Head of caudate nucleus (tissue), 42 donors: ENCODE results near the gene MET.
"Not testable (repeated sequence)": the region's sequence is repeated elsewhere in the genome, so short reads cannot be mapped to it uniquely, and the experiment has no call there.

Experiments used
- DNase-seq, 42 donors: peaks; one replicate each; pipeline versions ENCODE4 v3.0.0 to v3.0.0-alpha.2; 2020 to 2021; ENCODE audit warnings: mixed read lengths in 7 of 42
- intact Hi-C: fragments of 100-400 bp; cut with DNase I; formaldehyde crosslinking; loops from one replicate; pipeline ENCODE4 v1.15.0; 2022

MET gene

DNA sequence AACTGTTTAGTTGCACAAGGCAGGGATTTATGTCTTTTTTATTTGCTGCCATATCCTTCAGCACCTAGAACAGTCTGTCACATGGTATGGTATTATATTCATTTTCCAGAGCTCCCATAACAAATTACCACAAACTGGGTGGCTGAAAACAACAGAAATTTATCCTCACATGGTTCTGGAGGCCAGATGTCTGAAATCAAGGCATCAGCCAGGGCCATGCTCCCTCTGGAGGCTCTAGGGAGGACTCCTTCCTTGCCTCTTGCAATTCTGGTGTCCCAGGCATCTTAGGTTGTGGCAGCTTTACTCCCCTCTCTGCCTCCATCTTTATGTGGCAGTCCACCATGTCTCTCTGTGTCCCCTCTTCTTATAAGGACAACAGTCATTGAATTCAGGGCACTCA is 43.1 kb downstream of the MET start:
- intact Hi-C loops, result no loop called here
- DNase-seq, result no peak

DNA sequence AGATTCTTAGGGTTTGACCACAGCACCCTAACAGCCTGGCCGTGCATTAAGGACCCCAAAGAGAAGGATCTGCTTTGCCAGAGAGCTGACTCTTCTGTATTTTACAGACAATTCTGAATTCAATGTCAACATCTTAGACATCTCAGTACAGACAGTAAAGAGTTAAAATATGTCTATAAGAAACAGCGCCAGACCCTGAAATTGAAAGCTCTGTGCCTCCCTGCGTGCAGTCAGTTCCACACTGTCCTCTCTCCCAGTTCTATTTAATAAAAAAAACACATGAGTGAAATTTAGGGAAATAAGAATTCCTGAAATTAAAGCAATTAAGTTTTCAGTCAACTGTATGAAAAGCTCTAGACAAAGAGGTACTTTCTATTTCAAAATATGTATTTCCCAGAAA is 45.1 kb downstream of the MET start:
- intact Hi-C loops, result no loop called here
- DNase-seq, result no peak

DNA sequence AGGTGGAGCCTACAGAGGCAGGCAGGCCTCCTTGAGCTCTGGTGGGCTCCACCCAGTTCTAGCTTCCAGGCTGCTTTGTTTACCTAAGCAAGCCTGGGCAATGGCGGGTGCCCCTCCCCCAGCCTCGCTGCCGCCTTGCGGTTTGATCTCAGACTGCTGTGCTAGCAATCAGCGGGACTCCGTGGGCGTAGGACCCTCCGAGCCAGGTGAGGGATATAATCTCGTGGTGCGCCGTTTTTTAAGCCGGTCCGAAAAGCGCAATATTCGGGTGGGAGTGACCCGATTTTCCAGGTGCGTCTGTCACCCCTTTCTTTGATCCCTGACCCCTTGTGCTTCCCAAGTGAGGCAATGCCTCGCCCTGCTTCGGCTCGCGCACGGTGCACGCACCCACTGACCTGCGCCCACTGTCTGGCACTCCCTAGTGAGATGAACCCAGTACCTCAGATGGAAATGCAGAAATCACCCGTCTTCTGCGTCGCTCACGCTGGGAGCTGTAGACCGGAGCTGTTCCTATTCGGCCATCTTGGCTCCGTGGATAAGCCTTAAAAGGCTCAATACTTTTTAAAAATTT is 52.0 kb downstream of the MET start:
- DNase-seq, intact Hi-C loops: not testable (repeated sequence)

DNA sequence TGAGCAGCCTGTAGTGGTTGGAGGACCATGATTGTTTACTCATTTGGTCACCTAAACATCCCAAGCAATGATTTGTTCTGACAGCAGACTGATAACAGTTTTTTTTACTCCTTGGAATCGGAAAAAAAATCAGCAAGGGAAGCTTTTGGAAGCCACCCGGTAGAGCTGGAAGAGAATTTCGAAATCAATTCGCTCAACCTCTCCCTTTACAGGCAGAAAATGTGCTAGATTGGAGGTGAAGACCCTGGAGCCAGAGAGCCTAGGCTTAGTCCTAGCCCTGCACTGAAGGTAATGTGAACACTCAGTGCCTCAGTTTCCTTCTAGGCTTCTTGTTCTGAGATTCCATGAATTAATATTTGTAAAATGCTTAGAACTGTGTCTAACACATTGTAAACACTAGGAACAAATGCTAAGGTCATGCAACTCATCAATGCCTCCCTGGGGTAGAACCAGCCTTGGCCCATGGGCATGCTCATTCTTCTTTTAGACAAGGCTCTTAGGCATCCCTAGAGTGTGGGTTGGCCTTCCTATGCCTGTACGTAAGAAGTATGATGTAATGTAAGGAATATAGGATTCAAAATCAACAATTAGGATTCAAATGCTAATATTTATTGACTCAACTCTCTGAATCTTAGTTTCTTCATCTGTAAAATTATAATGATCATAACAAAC is 52.7 kb downstream of the MET start:
- intact Hi-C loops, result no loop called here

DNA sequence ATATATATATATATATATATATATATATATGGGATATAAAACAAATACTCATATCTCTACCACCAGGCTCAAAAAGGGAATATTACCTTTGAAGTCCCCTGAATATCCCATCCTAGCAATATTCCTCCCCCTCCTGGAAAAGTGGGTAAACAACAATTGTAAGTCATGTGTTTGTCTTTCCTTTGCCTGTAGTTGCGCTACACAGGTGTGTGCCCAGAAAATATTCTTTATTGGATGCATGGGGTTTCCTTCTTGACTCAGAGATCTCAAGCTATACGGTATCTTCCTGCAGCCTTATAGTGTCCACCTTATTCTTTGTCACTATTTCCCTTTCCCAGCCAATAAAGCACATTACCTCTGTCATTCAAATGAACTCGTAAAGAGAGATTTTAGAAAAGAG is 54.2 kb downstream of the MET start:
- intact Hi-C loops, result no loop called here
- no peak for DNase-seq

More for the DNA sequence above, 52.7 kb downstream of the MET start:
- DNase-seq, result no peak

DNA sequence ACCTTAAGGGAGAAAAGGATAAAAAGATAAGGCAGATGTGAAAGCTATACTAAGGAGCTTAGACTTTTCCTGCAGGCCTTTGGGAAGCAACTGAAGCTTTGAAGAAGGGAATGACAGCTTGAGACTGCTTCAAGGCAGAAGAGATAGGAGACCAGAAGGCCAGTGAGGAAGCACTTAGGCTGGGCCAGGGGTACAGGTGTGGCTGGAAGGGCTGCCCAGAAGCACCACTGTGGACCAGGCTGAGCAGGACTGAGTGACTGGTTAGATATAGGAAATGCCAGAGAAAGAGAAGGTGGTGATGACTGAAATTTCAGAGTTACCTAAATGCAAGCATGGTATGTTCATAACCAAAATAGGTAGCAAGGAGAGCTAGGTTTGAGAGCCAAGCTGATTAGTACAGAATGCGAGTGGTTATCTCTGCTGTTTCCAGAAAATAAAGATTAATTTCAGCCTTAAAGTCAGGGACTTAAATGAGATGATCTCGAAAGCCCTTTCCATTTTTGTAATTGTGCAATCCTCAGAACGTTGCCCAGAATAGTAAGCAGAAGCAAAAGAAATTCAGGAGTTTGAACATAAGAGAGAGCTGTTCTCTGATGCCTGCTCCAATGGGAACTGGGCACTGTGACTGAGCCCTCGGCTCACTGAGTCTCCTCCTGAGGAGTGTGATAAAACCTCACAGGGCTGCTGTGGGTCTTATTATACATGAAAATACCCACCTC is 54.9 kb downstream of the MET start:
- intact Hi-C loops, result no loop called here

DNA sequence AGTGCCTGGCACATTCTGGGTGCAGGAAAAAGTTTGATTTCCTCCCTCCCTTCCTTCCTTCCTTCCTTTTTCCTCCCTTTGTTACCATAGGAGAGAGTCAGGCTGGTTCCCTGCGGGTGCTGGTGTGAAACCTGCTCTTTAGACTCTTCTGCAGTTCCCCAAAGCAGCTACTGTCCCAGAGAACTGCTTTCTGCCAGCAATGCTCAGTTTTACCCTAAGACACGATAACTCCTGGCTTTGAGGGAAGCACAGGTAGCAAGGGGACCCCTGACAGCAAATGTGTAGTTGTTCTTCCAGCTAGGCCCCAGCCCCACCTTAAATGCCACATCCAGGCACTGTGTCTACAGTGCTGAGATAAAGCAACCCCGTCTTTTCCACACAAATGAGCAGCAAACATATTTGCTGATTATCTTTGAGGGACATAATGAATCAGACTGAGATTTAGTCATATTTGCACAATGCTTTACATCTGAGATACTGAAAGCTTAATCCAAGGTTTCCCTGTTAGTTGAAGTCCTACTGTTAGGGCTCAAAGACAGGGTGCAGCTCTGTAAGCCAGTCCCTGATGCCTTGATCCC is 55.5 kb downstream of the MET start:
- intact Hi-C loops, result no loop called here
- DNase-seq, result no peak

More for the DNA sequence above, 54.9 kb downstream of the MET start:
- no peak for DNase-seq

DNA sequence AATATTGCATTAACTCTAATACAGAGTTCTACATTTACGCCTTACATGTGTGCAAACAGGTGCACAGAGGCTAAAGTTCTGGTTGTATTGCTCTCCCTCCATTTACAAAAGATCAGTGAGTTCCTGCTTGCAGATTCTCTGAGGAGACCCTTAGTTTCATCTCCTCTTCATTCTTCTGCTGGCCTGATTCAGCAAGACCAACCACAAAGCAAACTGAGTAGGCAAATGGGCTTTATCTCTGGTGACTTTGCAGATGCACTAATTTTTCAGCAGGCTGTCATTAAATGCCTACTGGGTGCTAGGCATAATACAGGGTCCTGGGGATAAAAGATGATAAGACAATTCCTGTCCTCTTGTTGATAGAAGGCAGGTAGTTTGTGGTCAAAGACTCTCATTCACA is 56.4 kb downstream of the MET start:
- no peak for DNase-seq
- intact Hi-C loops, result no loop called here

DNA sequence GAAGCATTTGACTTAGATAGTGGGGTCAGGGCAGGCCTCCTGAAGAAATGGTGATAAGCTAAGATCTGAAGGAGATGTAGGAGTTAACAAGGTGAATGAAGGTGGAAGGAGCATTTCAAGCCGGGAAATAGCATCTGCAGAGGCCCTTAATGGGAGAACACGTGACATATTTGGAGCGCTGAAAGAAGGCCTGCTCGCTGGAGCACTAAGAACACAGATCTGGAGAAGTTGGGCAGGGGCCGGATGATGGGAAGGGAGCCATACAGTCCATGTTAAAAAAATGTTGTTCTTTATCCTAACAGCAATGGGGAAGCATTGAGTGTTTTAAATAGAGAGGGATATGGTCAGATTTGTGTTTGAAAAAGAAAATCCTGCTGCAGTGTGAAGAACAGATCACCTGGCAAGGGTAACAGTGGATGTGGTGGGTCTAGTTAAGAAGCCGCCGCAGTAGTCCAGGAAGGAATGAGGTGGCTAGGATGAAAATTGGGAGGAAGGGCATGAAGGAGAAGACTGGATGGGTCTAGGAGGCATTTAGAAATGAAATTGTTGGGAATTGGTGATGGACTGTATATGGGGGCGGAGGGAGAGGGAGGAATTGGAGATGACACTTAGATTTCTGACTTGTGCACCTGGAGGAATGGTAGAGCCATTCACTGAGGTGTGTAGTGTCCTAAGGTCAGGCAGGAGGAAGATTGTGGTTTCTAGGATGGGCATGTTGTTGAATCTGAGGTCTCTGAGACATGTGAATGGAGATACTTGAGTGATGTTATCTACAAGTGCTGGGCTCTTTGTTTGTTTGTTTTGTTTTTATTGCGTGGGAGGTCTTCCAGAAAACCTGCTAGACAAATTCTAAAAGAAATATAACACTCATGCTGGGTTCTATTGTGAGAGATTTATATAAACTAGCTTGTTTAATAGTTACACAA is 58.4 kb downstream of the MET start:
- intact Hi-C loops, result no loop called here
- no peak for DNase-seq

DNA sequence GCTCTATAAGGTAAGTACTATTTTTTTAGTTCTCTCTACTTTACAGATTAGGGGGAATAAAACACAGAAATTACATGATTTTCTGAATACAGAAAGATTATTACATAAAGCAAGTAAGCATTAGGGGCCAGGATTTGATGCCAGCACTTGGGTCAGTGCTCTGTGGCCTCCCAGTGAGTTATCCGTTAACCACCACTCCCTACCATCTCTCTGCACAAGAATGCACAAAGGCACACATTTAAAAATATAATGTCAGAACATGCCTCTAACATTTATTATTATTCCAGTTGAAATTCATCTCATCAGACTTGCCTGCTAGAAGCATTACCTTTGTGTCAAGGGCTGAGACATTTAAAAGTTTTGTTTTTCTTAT is 59.0 kb downstream of the MET start:
- intact Hi-C loops, result no loop called here
- DNase-seq, result no peak

DNA sequence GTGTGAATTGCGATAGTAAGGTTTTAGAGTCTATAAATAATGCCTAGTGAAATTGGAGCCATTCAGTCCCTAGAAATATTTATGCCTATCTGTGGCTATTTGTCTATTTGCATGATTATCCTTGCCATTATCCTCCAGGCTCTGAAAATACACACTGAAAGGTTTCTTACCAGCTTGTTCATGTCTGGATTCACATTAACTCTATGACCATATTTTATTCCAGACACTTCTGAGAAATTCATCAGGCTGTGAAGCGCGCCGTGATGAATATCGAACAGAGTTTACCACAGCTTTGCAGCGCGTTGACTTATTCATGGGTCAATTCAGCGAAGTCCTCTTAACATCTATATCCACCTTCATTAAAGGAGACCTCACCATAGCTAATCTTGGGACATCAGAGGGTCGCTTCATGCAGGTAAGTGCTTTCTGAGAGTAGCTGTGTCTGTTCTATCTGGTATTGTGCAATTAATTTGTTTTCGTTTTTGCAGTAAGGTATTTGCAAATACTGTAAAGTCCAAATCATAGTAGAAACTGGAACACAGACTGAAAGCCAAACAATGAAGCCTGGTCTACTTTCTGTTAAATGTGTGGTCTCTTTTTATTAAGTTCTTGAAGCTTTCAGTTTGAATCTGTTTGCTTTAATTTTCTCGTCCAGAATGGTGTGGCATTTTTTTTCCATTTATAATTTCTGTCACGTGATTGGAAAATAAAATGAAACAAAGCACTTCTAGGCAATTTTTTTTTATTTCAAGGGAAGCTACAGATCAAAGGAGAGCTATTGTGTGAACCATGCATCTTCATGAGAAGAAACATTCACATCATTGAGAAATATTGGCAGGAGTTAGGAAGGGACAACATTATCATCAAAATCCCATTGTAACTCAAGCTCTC is 59.7 kb downstream of the MET start:
- intact Hi-C loops, result no loop called here
- DNase-seq, result no peak

DNA sequence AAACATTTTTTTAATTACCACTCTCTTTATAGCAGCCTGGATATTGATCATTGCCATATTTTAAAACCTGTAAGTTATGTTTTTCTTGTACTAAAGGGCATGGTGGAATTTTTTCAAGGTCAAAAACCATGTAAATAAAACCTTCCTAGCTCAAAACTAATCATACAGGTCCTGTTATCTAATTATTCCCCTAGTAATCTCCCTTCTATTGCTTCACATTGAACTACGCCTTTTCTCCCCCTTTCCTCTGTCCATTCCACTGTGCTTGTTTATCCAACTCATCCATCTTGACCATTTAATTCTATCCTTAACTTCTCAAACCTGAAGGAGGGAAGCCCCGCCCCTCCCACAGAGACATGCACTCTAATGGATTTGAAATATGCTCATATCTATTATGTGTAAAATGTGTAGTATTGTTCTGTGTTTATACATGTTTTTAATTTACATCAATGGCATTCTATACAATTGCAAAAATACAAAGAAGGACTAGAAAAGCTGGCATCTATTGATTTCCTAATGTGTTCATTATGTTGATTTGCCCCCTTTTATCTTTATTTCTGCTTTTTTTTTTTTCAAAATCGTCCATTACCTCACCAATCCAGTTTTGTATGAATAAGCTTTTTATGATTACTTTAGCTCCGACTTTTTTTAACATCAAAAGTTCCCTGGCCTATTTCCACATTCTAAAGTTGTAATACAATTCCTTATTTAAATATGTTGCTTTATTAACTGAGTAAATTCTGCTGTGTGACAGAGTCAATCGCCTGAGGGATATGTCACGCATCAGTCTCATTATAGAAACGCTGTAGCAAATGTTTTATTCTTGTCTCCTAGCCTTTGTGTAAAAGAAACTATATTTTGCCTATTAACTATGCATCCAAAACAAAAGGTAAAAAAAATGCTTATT is 61.0 kb downstream of the MET start:
- DNase-seq, result no peak
- intact Hi-C loops, result no loop called here

DNA sequence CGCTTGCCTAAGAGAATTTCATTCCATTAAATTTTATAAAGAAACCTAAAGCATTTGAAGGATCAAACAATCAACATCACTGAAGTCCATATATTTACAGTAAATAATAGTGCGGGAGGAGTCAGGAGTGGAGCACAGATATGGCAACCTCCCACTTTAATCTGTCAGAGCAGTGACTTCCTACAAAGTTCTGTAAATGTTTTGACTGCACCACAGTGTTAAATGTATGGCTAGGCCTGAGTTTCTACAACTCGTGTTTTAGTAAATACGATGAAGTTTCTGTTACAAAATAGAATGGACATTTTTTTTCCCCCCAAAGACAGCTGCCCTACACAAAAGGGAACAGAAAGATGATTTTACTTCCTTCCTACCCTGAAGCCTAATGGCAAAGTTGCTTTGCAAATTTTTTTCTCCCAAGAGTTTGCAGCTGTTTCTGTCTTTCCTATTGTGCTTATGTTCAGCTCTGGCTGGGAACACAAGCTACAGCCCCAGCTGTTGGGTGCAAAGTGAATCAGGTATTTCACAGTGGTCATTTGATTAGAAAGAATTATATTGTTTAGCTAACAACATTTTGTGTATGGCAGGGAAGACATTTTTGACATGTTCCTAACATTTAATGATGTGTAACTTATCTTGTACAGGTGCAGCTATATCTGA is 62.1 kb downstream of the MET start:
- intact Hi-C loops, result no loop called here
- DNase-seq, result no peak

DNA sequence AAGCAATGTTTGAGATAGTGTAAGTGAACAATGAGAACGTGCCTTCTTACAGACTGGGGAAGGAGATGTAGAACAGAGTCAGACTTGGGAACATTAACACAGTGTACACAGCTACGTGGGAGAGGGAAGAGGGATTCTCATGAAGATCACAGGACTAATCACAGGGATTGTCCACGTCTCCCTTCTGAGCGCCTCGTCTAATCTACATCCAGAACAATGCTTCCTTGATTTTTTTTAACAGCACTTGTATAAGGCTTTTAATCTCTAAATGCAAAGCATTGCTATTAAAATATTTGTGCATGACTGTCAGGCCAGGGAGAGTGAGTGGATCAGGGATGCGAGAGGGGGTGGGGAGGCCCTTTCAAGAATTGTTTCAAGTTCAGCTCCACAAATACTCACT is 62.7 kb downstream of the MET start:
- no peak for DNase-seq
- intact Hi-C loops, result no loop called here

DNA sequence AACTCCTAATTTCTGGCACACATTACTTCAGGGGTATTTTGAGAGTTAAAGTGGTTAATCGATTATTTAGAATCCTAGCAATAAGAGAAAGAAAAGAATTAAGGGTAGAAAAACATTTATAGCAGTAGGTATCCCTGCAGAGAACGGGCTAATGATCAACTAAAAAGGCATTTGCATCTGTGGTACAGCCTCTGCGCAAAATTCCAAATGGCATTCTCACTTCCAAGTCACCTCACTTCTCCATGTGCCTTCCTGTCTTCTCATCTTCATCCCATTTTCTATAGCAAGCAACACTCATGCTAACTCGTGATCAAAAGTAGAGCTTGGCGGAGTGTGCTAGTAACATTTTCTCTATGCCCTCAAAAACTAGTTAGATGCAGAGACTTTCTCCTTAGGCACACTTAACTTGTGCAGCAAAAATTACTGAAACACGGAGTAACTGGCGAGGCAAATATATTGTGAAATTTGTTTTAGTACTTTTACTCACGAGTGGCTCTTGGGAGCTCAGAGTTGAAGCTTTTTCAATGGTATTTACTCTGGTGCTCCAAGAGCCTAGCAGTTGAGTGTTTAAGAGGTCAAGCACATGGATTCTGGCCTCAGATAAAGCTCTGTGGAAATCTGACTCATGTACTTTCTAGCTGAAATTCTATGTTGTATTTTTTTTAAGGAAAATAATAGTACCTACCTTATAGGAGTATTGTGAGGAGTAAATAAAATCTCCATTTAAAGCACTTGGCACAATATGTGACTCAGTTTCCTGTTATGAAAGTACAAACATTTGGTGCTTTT is 65.1 kb downstream of the MET start:
- DNase-seq, result no peak
- intact Hi-C loops, result no loop called here

DNA sequence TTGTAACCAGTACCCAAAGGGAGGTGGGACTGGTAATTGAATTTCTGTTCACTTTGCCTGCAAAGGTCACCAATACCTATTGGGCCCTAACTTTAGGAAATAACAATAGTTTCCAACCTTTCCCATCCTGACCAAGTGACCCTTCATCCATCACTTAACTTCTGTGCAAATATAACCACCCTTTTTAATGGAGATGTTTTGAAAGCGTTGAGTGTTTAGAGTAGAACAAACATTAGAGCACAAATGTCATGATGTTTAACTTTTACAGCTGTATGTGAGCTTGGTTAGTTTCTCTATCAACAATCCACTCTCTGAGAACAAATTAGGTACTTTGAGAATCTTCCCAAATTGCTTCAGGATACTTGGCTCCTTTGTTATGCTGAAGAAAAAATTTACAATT is 66.4 kb downstream of the MET start:
- intact Hi-C loops, result no loop called here
- DNase-seq, result no peak
